Measurements from ENCODE around the gene SYN1.

The SYN1 gene

DNA sequence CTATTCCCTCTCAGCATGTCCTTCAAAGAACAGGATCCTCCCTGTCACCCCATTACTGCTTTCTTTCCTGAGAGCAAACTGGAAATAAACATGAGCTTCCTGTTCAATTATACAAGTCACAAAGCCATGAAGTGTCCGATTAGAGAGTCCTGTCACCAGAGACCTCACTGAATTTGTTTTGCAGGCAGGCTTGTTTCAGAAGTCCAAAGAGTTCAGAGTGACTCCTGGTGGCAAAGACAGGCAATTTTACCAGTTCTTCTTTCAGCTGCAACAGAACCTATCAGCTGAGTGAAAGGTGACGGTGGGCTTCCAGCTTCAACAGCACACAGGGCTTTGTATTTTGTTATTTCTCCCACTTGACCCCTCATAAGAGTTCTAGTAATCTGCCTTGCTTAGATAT, 24.3 kb upstream of the SYN1 start:
- H2BK120ac ChIP-seq (ENCODE audit: insufficient read depth, low read length, poor library complexity) = no peak overlapping the region
- peaks cover 11 to 18% of the 10 kb centered on the region in 2 experiments for H3K36me3 ChIP-seq (ENCODE audit: control insufficient read depth in 1 of 2, insufficient read depth in 2 of 2, low read length in 2 of 2)
- no peak overlapping the region for H4K8ac ChIP-seq (ENCODE audit: low read depth, low read length)
- H3K79me2 ChIP-seq (ENCODE audit: control insufficient read depth, insufficient read depth, low read length, poor library complexity) = no peaks in the 10 kb centered on the region
- H3K4me1 ChIP-seq (ENCODE audit: control insufficient read depth in 1 of 2, insufficient read depth in 2 of 2, low read length in 2 of 2) = peaks cover 0 to 2% of the 10 kb centered on the region in 2 experiments
- no peaks in the 10 kb centered on the region for H3K79me1 ChIP-seq (ENCODE audit: low read length)
- H3K4me3 ChIP-seq (ENCODE audit: low read depth, low read length) = no peak overlapping the region
- no peak overlapping the region for H3K23ac ChIP-seq (ENCODE audit: low read length)
- H2BK5ac ChIP-seq (ENCODE audit: low read depth, low read length, poor library complexity) = no peak overlapping the region
- H4K91ac ChIP-seq (ENCODE audit: low read depth, low read length) = no peak overlapping the region
- H2AK5ac ChIP-seq (ENCODE audit: low read length) = no peak overlapping the region
- no peaks in the 10 kb centered on the region for H3K9me3 ChIP-seq (ENCODE audit: insufficient read depth, low read depth, low read length)
- no peak overlapping the region for H3K27ac ChIP-seq (ENCODE audit: low read depth, low read length)
- H4K12ac ChIP-seq (ENCODE audit: low read depth, low read length) = no peak overlapping the region
- H3K4me2 ChIP-seq (ENCODE audit: low read length) = no peak overlapping the region
- no CpG with 5 or more reads among the region's 2 CpGs for WGBS (ENCODE audit: extremely low coverage, insufficient coverage, insufficient read length)
- no peak overlapping the region for H3K14ac ChIP-seq (ENCODE audit: low read length)
- no peak overlapping the region for H2AFZ ChIP-seq (ENCODE audit: insufficient read depth, low read length, poor library complexity)
- H2BK12ac ChIP-seq (ENCODE audit: low read length) = no peak overlapping the region
- no peak for DNase-seq
- H3K18ac ChIP-seq (ENCODE audit: low read length) = no peak overlapping the region
- H3K4ac ChIP-seq (ENCODE audit: low read depth, low read length) = no peak overlapping the region
- H3K27me3 ChIP-seq (ENCODE audit: insufficient read depth, low read length) = no peaks in the 10 kb centered on the region
- H3K9ac ChIP-seq (ENCODE audit: low read length) = no peak overlapping the region

DNA sequence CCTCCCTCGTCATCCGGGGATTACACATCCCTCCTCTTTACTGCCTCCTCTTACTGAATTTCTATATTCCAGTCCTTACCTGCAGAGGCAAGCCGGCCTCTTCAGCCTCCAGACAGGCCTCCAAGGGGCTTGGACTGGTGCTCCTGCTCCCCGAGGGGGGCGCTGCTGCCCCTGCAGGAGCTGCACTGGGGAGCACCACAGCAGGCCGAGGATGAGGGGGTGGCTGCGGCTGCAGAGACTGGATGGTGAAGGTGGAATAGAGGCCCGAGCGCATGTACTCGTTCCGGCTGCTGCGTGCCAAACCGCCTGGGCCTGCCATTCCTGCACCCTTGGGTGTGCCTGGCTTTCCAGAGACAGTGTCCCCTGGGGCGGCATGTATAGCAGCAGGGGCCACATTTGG, 19.2 kb upstream of the SYN1 start:
- no CpG with 5 or more reads among the region's 14 CpGs for WGBS (ENCODE audit: extremely low coverage, insufficient coverage, insufficient read length)
- H3K4me1 ChIP-seq (ENCODE audit: control insufficient read depth in 1 of 2, insufficient read depth in 2 of 2, low read length in 2 of 2) = no peaks in the 10 kb centered on the region
- H3K4me2 ChIP-seq (ENCODE audit: low read length) = no peak overlapping the region
- H3K23ac ChIP-seq (ENCODE audit: low read length) = no peak overlapping the region
- no peak overlapping the region for H2AK5ac ChIP-seq (ENCODE audit: low read length)
- no peak overlapping the region for H3K18ac ChIP-seq (ENCODE audit: low read length)
- H3K14ac ChIP-seq (ENCODE audit: low read length) = no peak overlapping the region
- no peaks in the 10 kb centered on the region for H3K79me2 ChIP-seq (ENCODE audit: control insufficient read depth, insufficient read depth, low read length, poor library complexity)
- no peaks in the 10 kb centered on the region for H3K27me3 ChIP-seq (ENCODE audit: insufficient read depth, low read length)
- H3K9ac ChIP-seq (ENCODE audit: low read length) = no peak overlapping the region
- H2BK5ac ChIP-seq (ENCODE audit: low read depth, low read length, poor library complexity) = no peak overlapping the region
- H3K27ac ChIP-seq (ENCODE audit: low read depth, low read length) = no peak overlapping the region
- peaks cover 41 to 50% of the 10 kb centered on the region in 2 experiments for H3K36me3 ChIP-seq (ENCODE audit: control insufficient read depth in 1 of 2, insufficient read depth in 2 of 2, low read length in 2 of 2)
- no peaks in the 10 kb centered on the region for H3K9me3 ChIP-seq (ENCODE audit: insufficient read depth, low read depth, low read length)
- no peak overlapping the region for H4K8ac ChIP-seq (ENCODE audit: low read depth, low read length)
- H2BK12ac ChIP-seq (ENCODE audit: low read length) = no peak overlapping the region
- H3K4ac ChIP-seq (ENCODE audit: low read depth, low read length) = no peak overlapping the region
- H4K91ac ChIP-seq (ENCODE audit: low read depth, low read length) = no peak overlapping the region
- no peak for DNase-seq
- no peaks in the 10 kb centered on the region for H3K79me1 ChIP-seq (ENCODE audit: low read length)
- no peak overlapping the region for H3K4me3 ChIP-seq (ENCODE audit: low read depth, low read length)
- H2BK120ac ChIP-seq (ENCODE audit: insufficient read depth, low read length, poor library complexity) = no peak overlapping the region
- H2AFZ ChIP-seq (ENCODE audit: insufficient read depth, low read length, poor library complexity) = no peak overlapping the region
- H4K12ac ChIP-seq (ENCODE audit: low read depth, low read length) = no peak overlapping the region

DNA sequence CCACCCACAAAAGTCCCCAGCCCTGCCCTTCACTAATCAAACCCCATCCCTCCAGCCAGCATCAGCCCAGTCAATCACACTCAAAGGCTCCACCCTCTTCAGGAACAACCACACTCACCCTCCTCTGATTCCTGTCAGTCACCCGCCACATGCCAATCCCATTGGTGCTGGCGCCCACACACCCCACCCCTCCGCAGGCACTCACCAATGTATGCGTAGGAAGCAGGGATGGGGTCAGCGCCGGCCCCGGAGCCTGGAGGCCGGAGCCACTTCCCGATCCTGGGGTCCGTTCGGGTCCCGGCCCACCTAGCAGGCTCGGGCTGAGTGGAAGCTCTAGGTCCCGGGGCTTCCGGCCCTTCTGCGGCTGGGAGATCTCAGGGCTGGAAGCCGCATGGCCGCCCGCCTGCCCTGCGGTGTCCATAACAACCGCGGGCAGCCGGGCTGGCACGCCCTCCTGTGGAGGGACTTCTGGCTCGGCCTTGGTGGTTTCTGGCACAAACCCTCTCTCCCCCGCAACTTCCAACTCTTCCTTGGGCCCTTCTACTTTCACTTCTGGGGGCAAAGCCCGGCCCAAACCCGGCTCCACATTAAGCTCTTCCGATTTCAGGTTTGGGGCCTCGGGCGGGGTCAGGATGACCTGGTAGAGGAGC, 18.0 kb upstream of the SYN1 start:
- H2BK120ac ChIP-seq (ENCODE audit: insufficient read depth, low read length, poor library complexity) = no peak overlapping the region
- no peak overlapping the region for H3K4ac ChIP-seq (ENCODE audit: low read depth, low read length)
- no peak overlapping the region for H3K4me3 ChIP-seq (ENCODE audit: low read depth, low read length)
- H3K27me3 ChIP-seq (ENCODE audit: insufficient read depth, low read length) = no peaks in the 10 kb centered on the region
- no peak overlapping the region for H3K18ac ChIP-seq (ENCODE audit: low read length)
- H2AFZ ChIP-seq (ENCODE audit: insufficient read depth, low read length, poor library complexity) = no peak overlapping the region
- no peak overlapping the region for H3K27ac ChIP-seq (ENCODE audit: low read depth, low read length)
- H4K91ac ChIP-seq (ENCODE audit: low read depth, low read length) = no peak overlapping the region
- no peak for DNase-seq
- H3K9me3 ChIP-seq (ENCODE audit: insufficient read depth, low read depth, low read length) = no peaks in the 10 kb centered on the region
- H3K14ac ChIP-seq (ENCODE audit: low read length) = no peak overlapping the region
- H3K79me1 ChIP-seq (ENCODE audit: low read length) = no peaks in the 10 kb centered on the region
- no peak overlapping the region for H3K23ac ChIP-seq (ENCODE audit: low read length)
- no peak overlapping the region for H2BK5ac ChIP-seq (ENCODE audit: low read depth, low read length, poor library complexity)
- no peaks in the 10 kb centered on the region for H3K79me2 ChIP-seq (ENCODE audit: control insufficient read depth, insufficient read depth, low read length, poor library complexity)
- WGBS (ENCODE audit: extremely low coverage, insufficient coverage, insufficient read length) = no CpG with 5 or more reads among the region's 31 CpGs
- no peak overlapping the region for H4K12ac ChIP-seq (ENCODE audit: low read depth, low read length)
- peaks cover 41 to 50% of the 10 kb centered on the region in 2 experiments for H3K36me3 ChIP-seq (ENCODE audit: control insufficient read depth in 1 of 2, insufficient read depth in 2 of 2, low read length in 2 of 2)
- H4K8ac ChIP-seq (ENCODE audit: low read depth, low read length) = no peak overlapping the region
- H2BK12ac ChIP-seq (ENCODE audit: low read length) = no peak overlapping the region
- no peak overlapping the region for H3K4me2 ChIP-seq (ENCODE audit: low read length)
- no peak overlapping the region for H2AK5ac ChIP-seq (ENCODE audit: low read length)
- H3K9ac ChIP-seq (ENCODE audit: low read length) = no peak overlapping the region
- no peaks in the 10 kb centered on the region for H3K4me1 ChIP-seq (ENCODE audit: control insufficient read depth in 1 of 2, insufficient read depth in 2 of 2, low read length in 2 of 2)

DNA sequence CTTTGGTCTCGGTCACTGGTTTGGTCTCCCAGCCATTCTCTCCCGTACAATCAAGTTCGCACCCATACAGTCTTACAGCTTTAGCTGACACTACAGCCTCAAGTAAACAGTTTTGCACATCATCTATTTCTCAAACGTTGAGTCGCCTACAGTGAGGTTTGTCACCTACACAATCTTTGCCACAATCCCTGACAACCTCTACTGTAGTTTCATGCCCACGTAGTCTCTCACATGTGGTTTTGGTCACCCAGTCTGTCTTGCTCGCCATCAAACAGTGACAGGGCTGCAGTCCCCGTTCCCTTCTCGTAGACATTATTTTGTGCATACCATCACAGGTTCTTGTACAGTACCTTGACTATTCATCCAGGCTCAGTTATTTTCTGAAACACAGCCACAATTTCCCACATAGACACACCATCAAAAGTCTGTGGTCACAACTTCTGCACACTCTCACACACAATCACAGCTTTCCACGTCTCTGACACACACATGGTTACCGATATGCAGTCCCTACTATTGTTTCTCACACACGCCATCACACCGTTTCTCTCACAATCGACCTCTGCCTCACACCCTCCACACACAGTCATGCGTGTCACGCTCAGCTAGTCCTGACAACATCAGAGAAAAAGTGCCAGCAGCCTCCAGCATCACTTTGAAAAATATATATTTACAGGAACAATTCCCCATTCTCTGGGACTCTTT, 15.4 kb upstream of the SYN1 start:
- no peak overlapping the region for H2BK5ac ChIP-seq (ENCODE audit: low read depth, low read length, poor library complexity)
- H3K18ac ChIP-seq (ENCODE audit: low read length) = no peak overlapping the region
- H3K4me1 ChIP-seq (ENCODE audit: control insufficient read depth in 1 of 2, insufficient read depth in 2 of 2, low read length in 2 of 2) = no peaks in the 10 kb centered on the region
- H3K4me2 ChIP-seq (ENCODE audit: low read length) = no peak overlapping the region
- no peak overlapping the region for H4K8ac ChIP-seq (ENCODE audit: low read depth, low read length)
- H3K79me1 ChIP-seq (ENCODE audit: low read length) = no peaks in the 10 kb centered on the region
- peaks cover 37 to 40% of the 10 kb centered on the region in 2 experiments for H3K36me3 ChIP-seq (ENCODE audit: control insufficient read depth in 1 of 2, insufficient read depth in 2 of 2, low read length in 2 of 2)
- no peaks in the 10 kb centered on the region for H3K9me3 ChIP-seq (ENCODE audit: insufficient read depth, low read depth, low read length)
- H4K12ac ChIP-seq (ENCODE audit: low read depth, low read length) = no peak overlapping the region
- no peak overlapping the region for H3K4ac ChIP-seq (ENCODE audit: low read depth, low read length)
- no peak overlapping the region for H4K91ac ChIP-seq (ENCODE audit: low read depth, low read length)
- no peak overlapping the region for H2BK12ac ChIP-seq (ENCODE audit: low read length)
- no CpG with 5 or more reads among the region's 16 CpGs for WGBS (ENCODE audit: extremely low coverage, insufficient coverage, insufficient read length)
- H3K27me3 ChIP-seq (ENCODE audit: insufficient read depth, low read length) = no peaks in the 10 kb centered on the region
- no peak overlapping the region for H3K23ac ChIP-seq (ENCODE audit: low read length)
- no peak overlapping the region for H3K9ac ChIP-seq (ENCODE audit: low read length)
- no peak overlapping the region for H3K27ac ChIP-seq (ENCODE audit: low read depth, low read length)
- no peak for DNase-seq
- no peak overlapping the region for H3K14ac ChIP-seq (ENCODE audit: low read length)
- H3K79me2 ChIP-seq (ENCODE audit: control insufficient read depth, insufficient read depth, low read length, poor library complexity) = no peaks in the 10 kb centered on the region
- H2AK5ac ChIP-seq (ENCODE audit: low read length) = no peak overlapping the region
- no peak overlapping the region for H2AFZ ChIP-seq (ENCODE audit: insufficient read depth, low read length, poor library complexity)
- H2BK120ac ChIP-seq (ENCODE audit: insufficient read depth, low read length, poor library complexity) = no peak overlapping the region
- H3K4me3 ChIP-seq (ENCODE audit: low read depth, low read length) = no peak overlapping the region
